HuH-7.5 (cell line): ENCODE measurements around the gene ARID5A.

Experiments
- DNase-seq: peaks from one replicate; pipeline ENCODE4 v3.0.0; 2011; ENCODE audit warnings: low spot score

Gene ARID5A

GRCh38 chr2:96528006-96528699 lies 8.4 kb upstream of the ARID5A start:
- no peak for DNase-seq

- no peak for DNase-seq
Measured at GRCh38 chr2:96528700-96529375, 7.7 kb upstream of the ARID5A start.

GRCh38 chr2:96529376-96530143 lies 7.0 kb upstream of the ARID5A start:
- DNase-seq = no peak

- DNase-seq = no peak
Measured at GRCh38 chr2:96530144-96530430, 6.5 kb upstream of the ARID5A start.

- DNase-seq = no peak
Measured at GRCh38 chr2:96530474-96531357, 5.8 kb upstream of the ARID5A start.

GRCh38 chr2:96531366-96531765 lies 5.2 kb upstream of the ARID5A start:
- no peak for DNase-seq

GRCh38 chr2:96531872-96532505 lies 4.6 kb upstream of the ARID5A start:
- DNase-seq = no peak

GRCh38 chr2:96532641-96533291 lies 3.8 kb upstream of the ARID5A start:
- no peak for DNase-seq

- no peak for DNase-seq
Measured at GRCh38 chr2:96533292-96534073, 3.1 kb upstream of the ARID5A start.

GRCh38 chr2:96534141-96534540 lies 2.4 kb upstream of the ARID5A start:
- DNase-seq = no peak

GRCh38 chr2:96534701-96535181 lies 1.8 kb upstream of the ARID5A start:
- no peak for DNase-seq

GRCh38 chr2:96535331-96535730 lies 1.2 kb upstream of the ARID5A start:
- no peak for DNase-seq

GRCh38 chr2:96537066-96537733 lies 648 bp downstream of the ARID5A start:
- DNase-seq = peak; percentile 41

GRCh38 chr2:96537734-96538486 lies 1.4 kb downstream of the ARID5A start:
- DNase-seq = no peak

GRCh38 chr2:96538487-96539214 lies 2.1 kb downstream of the ARID5A start:
- no peak for DNase-seq

- DNase-seq = no peak
Measured at GRCh38 chr2:96539215-96539920, 2.8 kb downstream of the ARID5A start.

GRCh38 chr2:96540136-96540535 lies 3.6 kb downstream of the ARID5A start:
- DNase-seq = no peak
